ENCODE data around the gene LPO.

LPO gene

DNA sequence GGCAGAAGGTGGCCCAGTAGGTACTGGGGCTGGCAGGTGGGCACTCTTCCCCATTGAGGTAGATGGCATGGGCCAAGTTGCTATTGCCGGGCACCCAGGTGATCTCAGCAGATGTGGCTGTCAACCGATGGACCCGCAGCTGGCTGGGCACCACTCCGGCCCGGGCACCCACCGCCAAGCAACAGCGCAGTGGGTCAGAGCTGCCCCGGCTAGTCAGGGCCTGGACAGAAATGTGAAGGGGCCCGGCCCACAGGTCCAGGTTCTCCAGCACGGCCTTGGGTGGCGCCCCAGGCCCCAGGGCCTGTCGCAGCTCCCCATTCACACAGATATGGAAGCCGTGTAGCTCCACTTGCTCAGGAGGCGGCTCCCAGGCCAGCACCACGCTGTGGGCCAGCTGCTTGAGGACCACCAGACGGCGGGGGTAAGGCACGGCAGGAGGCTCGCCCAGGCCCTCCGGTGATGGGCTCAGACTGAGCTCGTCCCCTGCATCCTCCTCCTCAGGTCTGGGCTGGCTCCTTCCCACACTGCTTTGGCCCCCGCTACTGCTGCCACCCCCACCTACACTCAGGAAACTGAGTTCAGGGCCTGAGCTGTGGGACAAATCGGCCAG is 73.7 kb downstream of the LPO start:
- TF ChIP-seq, protein P1, sequence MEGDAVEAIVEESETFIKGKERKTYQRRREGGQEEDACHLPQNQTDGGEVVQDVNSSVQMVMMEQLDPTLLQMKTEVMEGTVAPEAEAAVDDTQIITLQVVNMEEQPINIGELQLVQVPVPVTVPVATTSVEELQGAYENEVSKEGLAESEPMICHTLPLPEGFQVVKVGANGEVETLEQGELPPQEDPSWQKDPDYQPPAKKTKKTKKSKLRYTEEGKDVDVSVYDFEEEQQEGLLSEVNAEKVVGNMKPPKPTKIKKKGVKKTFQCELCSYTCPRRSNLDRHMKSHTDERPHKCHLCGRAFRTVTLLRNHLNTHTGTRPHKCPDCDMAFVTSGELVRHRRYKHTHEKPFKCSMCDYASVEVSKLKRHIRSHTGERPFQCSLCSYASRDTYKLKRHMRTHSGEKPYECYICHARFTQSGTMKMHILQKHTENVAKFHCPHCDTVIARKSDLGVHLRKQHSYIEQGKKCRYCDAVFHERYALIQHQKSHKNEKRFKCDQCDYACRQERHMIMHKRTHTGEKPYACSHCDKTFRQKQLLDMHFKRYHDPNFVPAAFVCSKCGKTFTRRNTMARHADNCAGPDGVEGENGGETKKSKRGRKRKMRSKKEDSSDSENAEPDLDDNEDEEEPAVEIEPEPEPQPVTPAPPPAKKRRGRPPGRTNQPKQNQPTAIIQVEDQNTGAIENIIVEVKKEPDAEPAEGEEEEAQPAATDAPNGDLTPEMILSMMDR (IDR thresholded peaks at IDR 0.05; ENCODE audit: unreplicated experiment in 3 of 3), result no peak
- Mint-ChIP-seq H3K36me3 (ENCODE audit: low read depth) (no peaks in the 10 kb centered on the region), H3K4me3 (no peak overlapping the region), H3K4me1 (no peaks in the 10 kb centered on the region), H3K27me3 (ENCODE audit: low read depth) (peaks cover 7% of the 10 kb centered on the region), H3K27ac (no peak overlapping the region), H3K9me3 (no peaks in the 10 kb centered on the region)

DNA sequence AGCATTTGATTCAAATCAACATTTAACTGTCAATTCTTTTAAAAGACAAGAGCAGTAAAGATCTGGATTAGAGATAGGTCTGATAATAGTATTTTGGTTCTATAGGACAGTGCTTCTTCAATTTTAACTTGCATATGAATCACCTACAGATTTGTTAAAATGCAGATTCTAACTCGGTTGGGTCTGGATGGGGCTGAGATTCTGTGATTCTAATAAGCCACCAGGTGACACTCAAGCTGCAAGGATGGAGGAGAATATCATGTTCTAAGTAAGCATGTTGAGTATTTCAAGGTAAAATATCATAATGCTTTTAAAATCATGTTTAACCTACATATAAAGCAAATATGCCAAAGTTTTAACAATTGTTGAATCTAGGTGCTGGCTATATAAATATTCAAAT is 74.4 kb downstream of the LPO start:
- Mint-ChIP-seq H3K27ac (no peak overlapping the region), H3K4me3 (no peak overlapping the region), H3K4me1 (no peaks in the 10 kb centered on the region), H3K27me3 (ENCODE audit: low read depth) (peaks cover 4% of the 10 kb centered on the region), H3K36me3 (ENCODE audit: low read depth) (no peaks in the 10 kb centered on the region), H3K9me3 (no peaks in the 10 kb centered on the region)
- TF ChIP-seq, protein P1 (IDR thresholded peaks at IDR 0.05; ENCODE audit: unreplicated experiment in 3 of 3), result no peak

DNA sequence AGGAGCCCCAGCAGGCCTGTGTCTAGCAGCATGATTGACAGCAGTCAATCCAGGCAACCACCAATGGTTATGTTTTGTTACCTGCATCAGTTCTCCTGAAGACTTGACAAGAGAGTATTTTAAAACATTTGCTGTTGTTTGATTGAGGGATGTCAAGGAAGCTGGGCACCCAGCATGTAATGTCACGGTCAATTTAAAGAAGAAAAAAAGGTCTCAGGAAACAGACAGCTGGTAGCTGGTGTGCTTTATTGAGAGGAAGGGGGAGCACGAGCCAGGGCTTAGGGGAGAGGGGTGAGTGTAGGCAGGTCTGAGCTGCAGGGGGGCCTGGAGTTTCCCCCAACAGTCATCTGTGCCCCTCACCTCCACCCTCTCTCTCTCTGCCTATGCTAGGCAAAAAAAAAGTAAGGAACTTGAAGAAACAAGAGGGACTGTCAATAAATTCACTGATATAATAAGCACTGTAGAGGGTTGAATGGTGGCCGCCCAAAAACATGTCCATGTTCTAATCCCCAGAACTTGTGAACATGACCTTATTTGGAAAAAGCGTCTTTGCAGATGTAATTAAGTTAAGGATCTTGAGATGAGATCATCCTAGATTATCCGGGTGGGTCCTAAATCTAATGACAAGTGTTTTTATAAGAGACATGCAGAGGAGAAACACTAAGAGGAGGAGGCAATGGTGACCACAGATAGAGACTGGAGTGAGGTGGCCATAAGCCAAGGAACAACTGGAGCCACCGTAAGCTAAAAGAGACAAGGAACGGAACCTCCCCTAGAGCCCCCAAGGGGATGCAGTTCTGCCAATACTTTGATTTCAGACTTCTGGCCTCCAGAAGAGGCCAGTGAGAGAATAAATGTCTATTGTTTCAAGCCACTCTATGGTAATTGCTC is 75.7 kb downstream of the LPO start:
- TF ChIP-seq, protein P1 (IDR thresholded peaks at IDR 0.05; ENCODE audit: unreplicated experiment in 3 of 3), result no peak
- Mint-ChIP-seq H3K9me3 (no peaks in the 10 kb centered on the region), H3K27me3 (ENCODE audit: low read depth) (peaks cover 4% of the 10 kb centered on the region), H3K27ac (no peak overlapping the region), H3K4me1 (no peaks in the 10 kb centered on the region), H3K4me3 (no peak overlapping the region), H3K36me3 (ENCODE audit: low read depth) (no peaks in the 10 kb centered on the region)

DNA sequence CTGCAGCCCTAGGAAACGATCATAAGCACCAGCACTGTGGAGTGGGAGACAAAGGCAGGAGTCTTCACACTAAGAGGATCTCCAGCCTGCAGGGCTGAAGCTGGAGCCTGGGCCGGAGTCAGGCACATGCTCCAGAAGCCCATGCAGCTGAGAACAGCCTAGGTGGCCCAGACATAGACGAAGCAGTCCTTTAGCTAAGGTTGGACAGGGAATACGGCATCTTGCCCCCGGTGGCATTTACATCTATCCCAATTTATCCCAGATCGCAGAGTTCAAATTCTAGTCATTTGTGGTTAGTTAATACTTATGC is 76.3 kb downstream of the LPO start:
- TF ChIP-seq, protein P1 (IDR thresholded peaks at IDR 0.05; ENCODE audit: unreplicated experiment in 3 of 3), result no peak
- no peak overlapping the region for H3K27ac Mint-ChIP-seq

DNA sequence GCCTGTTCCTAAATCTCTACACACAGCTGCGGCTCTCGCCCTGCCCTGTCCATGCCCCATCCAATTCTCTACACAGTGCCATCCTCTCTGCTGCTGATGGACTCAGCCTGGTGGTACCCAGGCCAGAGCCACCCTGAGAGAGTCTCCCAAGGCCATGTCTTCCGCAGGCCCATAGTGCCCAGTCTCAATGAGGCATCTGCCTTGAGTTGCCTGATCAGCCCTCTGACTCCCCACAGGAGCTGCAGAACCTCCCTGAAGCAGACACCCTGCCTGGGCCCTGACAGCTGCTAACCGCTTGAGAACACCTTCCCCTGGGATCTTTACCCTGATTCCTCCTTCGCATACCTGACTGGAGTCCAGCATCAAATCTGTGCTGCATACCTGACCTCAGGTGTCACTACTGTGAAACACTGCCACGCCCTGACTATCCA is 76.9 kb downstream of the LPO start:
- Mint-ChIP-seq H3K4me1 (no peaks in the 10 kb centered on the region), H3K36me3 (ENCODE audit: low read depth) (no peaks in the 10 kb centered on the region), H3K27me3 (ENCODE audit: low read depth) (peaks cover 4% of the 10 kb centered on the region), H3K9me3 (no peaks in the 10 kb centered on the region), H3K27ac (no peak overlapping the region), H3K4me3 (no peak overlapping the region)
- TF ChIP-seq, protein P1 (IDR thresholded peaks at IDR 0.05; ENCODE audit: unreplicated experiment in 3 of 3), result no peak

More for the DNA sequence above, 76.3 kb downstream of the LPO start:
- H3K4me3 Mint-ChIP-seq, result no peak overlapping the region
- peaks cover 4% of the 10 kb centered on the region for H3K27me3 Mint-ChIP-seq (ENCODE audit: low read depth)
- H3K4me1 Mint-ChIP-seq, result no peaks in the 10 kb centered on the region
- no peaks in the 10 kb centered on the region for H3K36me3 Mint-ChIP-seq (ENCODE audit: low read depth)
- H3K9me3 Mint-ChIP-seq, result no peaks in the 10 kb centered on the region

All from nephron (organoid).